Nephron (organoid): ENCODE results near the gene RAET1L.

Experiments
- H3K27ac Mint-ChIP-seq, 3 experiments: 2 replicates each; pipeline ENCODE4 v1.8.0; 2020; ENCODE audit warnings: mixed read lengths in 3 of 3, mild to moderate bottlenecking in 2 of 3, moderate library complexity in 1 of 3
- H3K27me3 Mint-ChIP-seq: 2 replicates; pipeline ENCODE4 v1.8.0; 2021; ENCODE audit warnings: low read depth, mild to moderate bottlenecking, moderate library complexity, mixed read lengths
- H3K36me3 Mint-ChIP-seq: 2 replicates; pipeline ENCODE4 v1.8.0; 2020; ENCODE audit warnings: low read depth, mixed read lengths
- H3K4me1 Mint-ChIP-seq: 2 replicates; pipeline ENCODE4 v1.8.0; 2020; ENCODE audit warnings: mixed read lengths
- H3K4me3 Mint-ChIP-seq, 3 experiments: 2 replicates each; pipeline ENCODE4 v1.8.0; 2020; ENCODE audit warnings: mild to moderate bottlenecking in 3 of 3, mixed read lengths in 3 of 3, moderate library complexity in 2 of 3
- H3K9me3 Mint-ChIP-seq: 2 replicates; pipeline ENCODE4 v1.8.0; 2020; ENCODE audit warnings: mixed read lengths
- TF ChIP-seq, protein P1 (sequence below), 3 experiments: fragments of 200-600 bp; sonication (generic); IDR thresholded peaks; one replicate each; pipeline ENCODE4 v1.5.0; 2021; ENCODE audit warnings: antibody characterized with exemption in 3 of 3; ENCODE audit not compliant: unreplicated experiment in 3 of 3

Gene RAET1L

DNA sequence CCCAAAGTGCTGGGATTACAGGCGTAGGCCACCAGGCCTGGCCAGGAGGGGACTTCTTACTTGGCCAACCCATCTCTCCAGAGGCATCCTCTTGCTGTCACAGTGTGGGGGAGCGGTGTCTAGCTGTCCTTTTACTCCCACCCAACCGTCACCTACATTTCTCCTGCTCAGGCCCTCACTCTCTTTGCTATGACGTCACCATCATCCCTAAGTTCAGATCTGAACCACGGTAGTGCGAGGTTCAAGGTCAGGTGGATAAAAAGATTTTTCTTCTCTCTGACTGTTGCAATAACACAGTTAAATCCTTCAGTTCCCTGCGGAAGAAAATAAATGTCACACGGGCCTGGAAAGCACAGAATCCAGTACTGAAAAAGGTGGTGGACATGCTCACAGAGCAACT is 7.3 kb upstream of the RAET1L start:
- TF ChIP-seq, protein P1, sequence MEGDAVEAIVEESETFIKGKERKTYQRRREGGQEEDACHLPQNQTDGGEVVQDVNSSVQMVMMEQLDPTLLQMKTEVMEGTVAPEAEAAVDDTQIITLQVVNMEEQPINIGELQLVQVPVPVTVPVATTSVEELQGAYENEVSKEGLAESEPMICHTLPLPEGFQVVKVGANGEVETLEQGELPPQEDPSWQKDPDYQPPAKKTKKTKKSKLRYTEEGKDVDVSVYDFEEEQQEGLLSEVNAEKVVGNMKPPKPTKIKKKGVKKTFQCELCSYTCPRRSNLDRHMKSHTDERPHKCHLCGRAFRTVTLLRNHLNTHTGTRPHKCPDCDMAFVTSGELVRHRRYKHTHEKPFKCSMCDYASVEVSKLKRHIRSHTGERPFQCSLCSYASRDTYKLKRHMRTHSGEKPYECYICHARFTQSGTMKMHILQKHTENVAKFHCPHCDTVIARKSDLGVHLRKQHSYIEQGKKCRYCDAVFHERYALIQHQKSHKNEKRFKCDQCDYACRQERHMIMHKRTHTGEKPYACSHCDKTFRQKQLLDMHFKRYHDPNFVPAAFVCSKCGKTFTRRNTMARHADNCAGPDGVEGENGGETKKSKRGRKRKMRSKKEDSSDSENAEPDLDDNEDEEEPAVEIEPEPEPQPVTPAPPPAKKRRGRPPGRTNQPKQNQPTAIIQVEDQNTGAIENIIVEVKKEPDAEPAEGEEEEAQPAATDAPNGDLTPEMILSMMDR (IDR thresholded peaks at IDR 0.05; ENCODE audit: unreplicated experiment in 3 of 3) = no peak
- Mint-ChIP-seq H3K4me1 (peaks cover 7% of the 10 kb centered on the region), H3K4me3 (no peak overlapping the region), H3K27me3 (peaks cover 84% of the 10 kb centered on the region), H3K36me3 (no peaks in the 10 kb centered on the region), H3K9me3 (peaks cover 8% of the 10 kb centered on the region), H3K27ac (no peak overlapping the region)

DNA sequence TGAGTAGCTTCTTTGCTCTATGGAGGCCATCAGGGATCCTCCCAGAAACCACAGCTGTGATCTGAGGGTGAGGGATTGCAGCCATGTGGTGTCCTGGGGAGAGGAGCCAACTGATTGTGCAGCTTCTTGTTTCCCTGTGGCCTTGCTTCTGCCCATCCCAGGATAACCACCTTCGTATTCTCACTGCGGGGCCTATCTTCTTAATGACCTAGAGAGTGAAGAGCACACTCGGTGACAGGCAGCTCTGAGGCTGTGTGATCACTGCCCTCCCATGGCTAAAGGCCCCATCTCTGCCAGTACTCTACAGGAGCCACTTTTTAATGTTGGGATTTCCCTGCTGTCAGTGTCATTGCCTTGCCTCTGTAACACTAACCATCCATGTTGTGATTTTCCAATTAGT is 5.3 kb upstream of the RAET1L start:
- Mint-ChIP-seq H3K9me3 (peaks cover 5% of the 10 kb centered on the region), H3K4me1 (no peaks in the 10 kb centered on the region), H3K27me3 (peaks cover 84% of the 10 kb centered on the region), H3K4me3 (no peak overlapping the region), H3K27ac (no peak overlapping the region), H3K36me3 (no peaks in the 10 kb centered on the region)
- TF ChIP-seq, protein P1 (IDR thresholded peaks at IDR 0.05; ENCODE audit: unreplicated experiment in 3 of 3) = no peak

DNA sequence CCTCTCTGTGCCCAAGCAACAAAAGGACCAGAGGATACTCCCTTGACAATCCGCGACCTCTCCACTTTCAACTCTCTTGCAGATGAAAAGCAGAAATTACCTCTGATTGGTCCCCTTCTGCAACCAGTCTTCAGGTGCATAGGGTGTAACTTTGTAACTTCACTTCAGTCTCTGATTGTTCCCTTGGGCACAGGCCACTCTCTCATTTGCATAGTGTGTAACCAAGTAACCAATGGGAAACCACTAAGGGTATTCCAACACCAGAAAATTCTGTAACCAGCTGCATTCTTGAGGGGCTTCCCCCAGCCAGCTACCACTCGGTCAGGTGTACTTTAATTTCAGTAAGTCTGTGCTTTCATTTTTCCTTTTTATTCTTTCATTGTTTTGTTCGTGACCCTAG is 4.4 kb upstream of the RAET1L start:
- Mint-ChIP-seq H3K4me1 (no peaks in the 10 kb centered on the region), H3K9me3 (peaks cover 5% of the 10 kb centered on the region), H3K27ac (no peak overlapping the region), H3K4me3 (no peak overlapping the region), H3K36me3 (no peaks in the 10 kb centered on the region), H3K27me3 (peaks cover 84% of the 10 kb centered on the region)
- TF ChIP-seq, protein P1 (IDR thresholded peaks at IDR 0.05; ENCODE audit: unreplicated experiment in 3 of 3) = no peak

DNA sequence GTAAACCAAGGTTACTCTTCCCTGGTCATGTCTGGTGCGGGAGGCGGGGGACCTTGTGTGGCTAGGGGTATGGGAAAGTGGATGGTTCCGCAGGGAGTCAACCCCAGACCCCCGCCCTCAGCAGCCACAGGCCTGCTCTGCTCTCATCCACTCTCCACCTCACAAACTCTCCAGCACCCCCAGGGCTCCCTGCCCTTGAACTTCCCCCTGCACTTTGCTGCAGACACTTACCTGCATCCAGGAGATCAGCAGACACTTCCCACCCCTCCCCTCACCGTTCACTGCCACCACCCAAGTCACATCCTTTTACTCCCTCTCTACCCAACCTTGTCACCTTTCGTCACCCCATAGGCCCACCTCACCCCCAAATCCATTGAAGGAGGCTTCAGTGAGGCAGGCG is 3.9 kb upstream of the RAET1L start:
- no peaks in the 10 kb centered on the region for H3K4me1 Mint-ChIP-seq
- TF ChIP-seq, protein P1 (IDR thresholded peaks at IDR 0.05; ENCODE audit: unreplicated experiment in 3 of 3) = no peak
- no peak overlapping the region for H3K27ac Mint-ChIP-seq
- H3K4me3 Mint-ChIP-seq = no peak overlapping the region
- peaks cover 5% of the 10 kb centered on the region for H3K9me3 Mint-ChIP-seq
- H3K36me3 Mint-ChIP-seq = no peaks in the 10 kb centered on the region
- H3K27me3 Mint-ChIP-seq = peaks cover 84% of the 10 kb centered on the region

DNA sequence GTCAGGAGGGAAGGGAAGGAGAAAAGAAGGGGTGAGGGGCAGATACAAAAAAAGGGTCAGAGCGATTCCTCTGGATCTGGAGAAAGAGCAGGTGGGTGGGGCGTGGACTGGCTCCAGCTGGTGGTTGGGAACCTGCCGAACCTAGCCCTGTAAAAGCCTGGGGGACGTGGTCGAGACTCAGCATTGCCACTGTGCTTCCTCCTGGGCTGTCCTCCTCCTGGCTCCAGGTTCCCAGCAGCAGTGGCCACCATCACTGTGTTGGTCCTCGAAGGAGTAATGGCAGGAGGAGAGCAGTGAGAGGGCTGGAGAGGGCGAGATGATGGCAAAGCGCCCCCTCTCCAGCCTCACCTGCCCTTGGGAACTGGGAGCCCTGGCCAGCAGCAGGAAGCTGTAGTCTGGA is 3.5 kb upstream of the RAET1L start:
- no peaks in the 10 kb centered on the region for H3K36me3 Mint-ChIP-seq
- TF ChIP-seq, protein P1 (IDR thresholded peaks at IDR 0.05; ENCODE audit: unreplicated experiment in 3 of 3) = no peak
- peaks cover 5% of the 10 kb centered on the region for H3K9me3 Mint-ChIP-seq
- H3K4me1 Mint-ChIP-seq = no peaks in the 10 kb centered on the region
- no peak overlapping the region for H3K27ac Mint-ChIP-seq
- H3K27me3 Mint-ChIP-seq = peaks cover 84% of the 10 kb centered on the region
- H3K4me3 Mint-ChIP-seq = no peak overlapping the region

DNA sequence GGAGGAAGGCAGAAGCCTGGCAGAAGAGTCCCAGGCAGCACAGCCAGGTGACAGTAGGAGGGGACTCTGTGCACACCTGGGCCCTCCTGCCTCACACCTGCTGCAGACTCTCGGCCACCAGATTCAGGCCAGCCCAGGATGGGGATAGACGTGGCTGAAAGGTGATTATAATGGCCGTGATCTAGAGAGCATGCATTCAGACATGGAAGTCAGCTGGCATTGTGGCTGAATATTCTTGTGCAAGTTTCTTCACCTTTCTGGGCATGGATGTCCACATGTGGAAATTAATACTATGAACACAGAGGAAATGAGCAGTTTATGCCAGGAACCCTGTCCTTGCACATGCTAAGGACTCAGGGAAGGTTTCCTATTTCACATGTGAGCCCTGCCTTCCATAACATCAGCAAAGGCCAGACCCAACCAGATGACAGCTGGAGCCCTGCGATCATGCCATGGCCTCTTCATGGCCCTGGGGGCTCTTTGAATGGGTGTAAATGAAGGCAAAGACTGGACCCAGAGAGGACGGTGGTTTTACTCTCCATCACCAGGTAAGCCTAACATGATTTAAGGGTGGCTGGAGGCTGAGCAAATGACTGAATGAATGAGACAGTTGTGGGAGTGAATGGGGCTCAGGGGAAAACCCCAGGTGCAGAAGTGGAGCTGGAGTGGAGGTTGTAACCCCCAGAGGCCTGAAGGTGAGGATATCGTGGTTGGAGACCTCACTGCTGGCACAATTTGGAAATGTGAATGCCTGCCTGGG is 2.7 kb upstream of the RAET1L start:
- TF ChIP-seq, protein P1 (IDR thresholded peaks at IDR 0.05; ENCODE audit: unreplicated experiment in 3 of 3) = no peak
- H3K4me3 Mint-ChIP-seq = no peak overlapping the region
- H3K27me3 Mint-ChIP-seq = peaks cover 84% of the 10 kb centered on the region
- no peaks in the 10 kb centered on the region for H3K36me3 Mint-ChIP-seq
- peaks cover under 1% of the 10 kb centered on the region for H3K9me3 Mint-ChIP-seq
- H3K4me1 Mint-ChIP-seq = no peaks in the 10 kb centered on the region
- no peak overlapping the region for H3K27ac Mint-ChIP-seq
